Activated T-helper 1 cell treated with anti-CD3 and anti-CD28 coated beads, Interleukin-2, amount 50 U/mL, for 16 hours (primary cell): ENCODE measurements around the gene ATAT1.
A peak's percentile ranks its signal among the peaks of the same experiment; 100 is the strongest.

ENCODE experiments used
- DNase-seq, 2 donors: peaks; one replicate each; pipeline ENCODE4 v3.0.0-alpha.2; 2020; ENCODE audit warnings: low read depth in 1 of 2, low spot score in 1 of 2

The ATAT1 gene

DNA sequence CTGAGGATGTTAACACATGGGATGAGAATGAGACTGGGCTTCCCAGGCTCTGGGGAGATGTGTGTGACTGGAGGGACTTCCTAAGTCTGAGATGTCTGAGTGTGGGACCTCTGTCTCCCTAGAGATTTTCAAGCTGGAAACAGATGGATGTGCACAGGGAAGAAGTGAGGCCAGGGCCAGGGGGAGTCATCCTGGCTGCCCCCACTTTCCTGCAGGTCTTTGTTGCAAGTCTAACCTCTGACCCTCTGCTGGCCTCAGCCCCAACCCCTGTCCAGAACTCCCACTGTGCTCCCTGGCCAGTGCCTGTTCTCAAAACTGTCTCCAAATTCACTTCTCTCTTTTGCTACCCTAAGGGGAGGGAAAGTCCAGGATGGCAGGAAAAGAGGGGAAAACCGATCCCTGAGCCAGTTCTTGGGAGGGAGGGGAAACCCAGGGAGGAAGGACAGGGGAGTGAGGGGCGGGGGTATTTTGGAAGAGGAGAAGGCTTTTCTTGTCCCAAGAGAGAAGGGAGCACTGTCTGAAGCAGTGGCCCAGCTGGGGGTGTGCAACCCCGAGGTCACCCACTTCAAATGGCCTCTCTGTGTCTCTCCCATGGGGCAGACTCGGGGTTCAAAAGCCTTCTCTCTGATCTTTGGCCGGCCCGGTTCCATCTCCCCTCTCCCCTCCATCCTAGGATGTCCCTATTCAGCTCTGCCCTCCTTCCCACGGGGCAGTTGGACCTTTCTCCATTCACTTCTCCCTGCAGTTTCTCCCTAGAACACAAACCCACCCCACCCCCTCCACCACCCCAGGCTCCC is 56.7 kb downstream of the ATAT1 start:
- no peak for DNase-seq

DNA sequence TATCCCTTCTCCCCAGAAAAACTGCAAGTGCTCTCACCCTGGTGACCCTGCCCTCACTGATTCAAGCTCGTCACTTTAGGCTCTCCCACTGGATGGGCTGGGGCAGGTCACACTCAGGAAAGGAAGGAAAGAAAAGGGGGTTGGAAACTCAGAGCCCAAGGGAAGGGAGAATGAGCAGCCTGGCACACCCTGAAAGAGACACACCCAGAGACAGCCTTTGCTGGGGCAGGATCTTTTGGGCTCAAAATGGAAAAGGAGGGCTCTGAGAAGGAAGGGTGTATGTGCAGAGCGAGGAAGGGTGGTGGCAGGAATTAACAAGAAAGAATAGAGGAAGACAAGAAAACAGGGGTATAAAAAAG is 57.3 kb downstream of the ATAT1 start:
- DNase-seq, result no peak

GRCh38 chr6:30684386-30685156 is 57.9 kb downstream of the ATAT1 start:
- DNase-seq, result peak in 1 of 2 donors; percentile 30

GRCh38 chr6:30685157-30686008 is 58.7 kb downstream of the ATAT1 start:
- no peak for DNase-seq

GRCh38 chr6:30686009-30686907 is 59.6 kb downstream of the ATAT1 start, which contains the start of gene PPP1R18:
PPP1R18 (minus strand) TSS chr6:30686645; CDS start chr6:30686018, 627 bp downstream.
- DNase-seq, result peak; percentile 71 to 75

- DNase-seq, result peak; percentile 42 to 66
Observed at GRCh38 chr6:30686908-30687658, 60.4 kb downstream of the ATAT1 start.

- DNase-seq, result no peak
Observed at GRCh38 chr6:30687659-30688431, 61.2 kb downstream of the ATAT1 start.

DNA sequence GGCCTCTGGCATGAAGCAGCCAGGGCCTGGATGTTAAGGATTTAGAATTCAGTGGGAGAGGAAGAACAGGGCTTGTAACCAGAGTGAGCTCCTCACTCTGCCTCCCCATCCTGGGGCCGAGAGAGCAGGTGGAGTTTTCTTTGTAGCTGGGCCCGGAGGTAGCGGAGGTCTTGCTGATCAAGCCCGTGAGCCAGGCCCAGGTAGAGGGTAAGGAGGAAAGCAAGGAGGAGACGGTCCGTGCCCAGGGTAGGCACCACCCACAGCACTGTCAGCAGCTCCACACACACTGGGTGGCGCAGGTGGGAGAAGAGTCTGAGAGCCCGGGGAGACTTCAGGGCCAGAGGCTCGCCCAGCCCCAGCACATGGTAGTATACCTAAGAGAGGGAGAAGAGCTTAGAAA is 61.9 kb downstream of the ATAT1 start:
- no peak for DNase-seq

DNA sequence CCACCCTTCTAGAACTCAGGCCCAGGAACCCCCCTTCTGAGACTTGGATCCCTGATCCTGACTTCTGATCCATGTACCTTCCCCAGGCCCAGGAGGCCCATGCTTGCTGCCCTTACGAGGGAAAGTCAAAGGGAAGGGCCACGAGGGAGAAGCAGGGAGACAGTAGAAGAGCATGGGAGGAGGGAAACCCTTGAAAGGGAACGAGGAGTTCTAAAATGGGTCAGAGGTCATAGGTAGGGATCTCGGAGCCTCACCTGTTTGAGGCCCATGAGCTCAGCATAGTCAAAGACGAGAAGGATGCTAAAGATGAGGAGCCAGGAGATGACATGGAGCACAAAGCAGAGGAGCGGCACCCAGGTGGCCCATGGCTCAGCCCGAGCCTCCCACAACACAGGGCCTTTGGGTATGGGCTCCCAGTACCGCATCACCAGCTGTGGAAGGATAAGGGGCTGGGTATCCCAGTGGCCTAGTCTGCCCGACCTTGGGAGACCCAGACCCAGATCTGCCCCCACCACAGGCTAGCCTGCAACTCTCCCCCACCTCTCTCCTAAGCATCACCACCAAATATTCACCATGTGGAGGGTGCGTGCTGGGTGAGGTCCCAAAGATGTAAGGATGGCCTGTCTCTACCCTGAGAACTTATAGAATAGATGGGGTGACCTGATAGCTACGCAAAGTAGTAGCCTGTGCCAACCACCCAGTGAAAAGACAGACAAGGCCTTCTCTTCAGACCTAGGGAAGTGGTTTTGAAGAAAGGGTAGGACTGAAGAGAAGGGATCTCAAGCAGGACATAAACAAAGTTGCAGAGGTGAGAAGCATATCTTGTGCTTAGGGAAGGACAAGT is 62.6 kb downstream of the ATAT1 start:
- no peak for DNase-seq

DNA sequence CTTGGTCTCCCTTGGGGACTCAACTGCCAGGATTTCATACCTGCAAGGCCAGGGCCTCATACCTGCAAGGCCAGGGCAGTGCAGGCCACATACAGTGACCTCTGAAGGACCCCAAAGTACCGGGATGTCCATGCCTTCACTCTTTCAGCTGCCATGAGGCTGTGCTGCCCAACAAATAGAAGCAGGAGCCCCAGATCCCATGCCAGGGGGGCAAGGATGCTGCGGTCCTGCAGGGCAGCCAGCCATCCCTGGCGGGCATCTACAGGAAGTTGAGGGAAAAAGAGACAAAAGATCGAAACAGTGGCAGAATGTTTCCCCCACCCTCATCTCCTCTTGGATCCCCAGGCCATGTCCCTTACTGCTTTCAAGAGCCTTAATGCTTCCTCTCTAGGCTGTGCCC is 63.3 kb downstream of the ATAT1 start:
- no peak for DNase-seq

DNA sequence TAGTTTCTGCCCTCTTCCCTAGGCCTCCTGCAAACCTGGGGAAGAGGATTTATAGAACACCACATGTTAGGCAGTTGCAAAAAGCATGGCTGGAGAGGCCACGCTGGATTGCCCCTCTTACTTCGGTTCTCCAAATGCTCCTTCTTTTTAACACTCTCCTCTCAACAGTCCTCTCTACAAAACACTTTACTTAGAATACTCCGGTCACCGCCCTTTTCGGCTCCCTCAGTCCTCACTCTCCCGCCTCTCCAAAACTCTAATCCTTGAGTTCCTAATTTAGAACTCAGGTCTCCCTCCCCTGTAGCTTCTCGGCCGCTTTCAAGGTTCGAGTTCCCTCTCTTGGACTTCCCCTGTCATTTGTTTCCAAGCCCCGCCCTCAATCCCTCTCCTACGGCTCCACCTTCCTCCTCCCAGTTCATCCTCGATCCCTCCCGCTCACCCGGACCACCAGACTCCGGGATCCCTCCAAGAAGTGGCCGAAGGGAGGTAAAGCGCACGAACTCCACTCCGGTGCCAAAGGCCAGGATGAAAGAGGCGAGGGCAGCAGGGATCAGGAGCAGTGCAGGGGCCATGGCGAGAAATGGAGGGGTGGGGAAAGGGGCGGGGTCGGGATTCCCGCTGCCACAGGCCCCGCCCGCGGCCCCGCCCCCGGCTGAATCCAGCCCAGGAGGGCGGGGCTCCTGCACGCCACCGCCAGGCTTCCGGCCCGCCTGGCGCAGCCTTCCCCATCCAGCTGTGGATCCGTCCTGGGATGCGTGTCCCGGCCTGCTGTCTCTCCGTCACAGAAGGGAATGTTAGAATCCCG is 63.9 kb downstream of the ATAT1 start, which contains the start of gene NRM:
NRM (minus strand) TSS at position 582 of the 805 bp plus-strand sequence; CDS start at position 572, 10 bp downstream.
- peak; percentile 41 to 68 for DNase-seq

- DNase-seq, result no peak
Observed at GRCh38 chr6:30691208-30691847, 64.7 kb downstream of the ATAT1 start.
